ENCODE results near the gene SLC5A6. TPM values are rescaled to one million over a fixed set of nuclear protein-coding genes. Genes with fewer than 3 reads are reported as not detected.
"Not testable (repeated sequence)": the region's sequence is repeated elsewhere in the genome, so short reads cannot be mapped to it uniquely, and the experiment has no call there.

SLC5A6 gene
- total and polyA plus RNA-seq, 7 donors, result 16.8 to 64.2 (median 23.3) TPM

- ATAC-seq (peak in 1 of 4 donors; percentile 31), DNase-seq (no peak)
- Histone ChIP-seq H3K27ac (no peak overlapping the region), H3K4me1 (no peaks in the 10 kb centered on the region), H3K9me3 (no peaks in the 10 kb centered on the region), H3K4me3 (no peak overlapping the region), H3K27me3 (ENCODE audit: insufficient read depth in 3 of 3, low read length in 2 of 3) (no peaks in the 10 kb centered on the region), H3K36me3 (ENCODE audit: insufficient read depth in 1 of 2, low read depth in 1 of 2) (peaks cover 18 to 50% of the 10 kb centered on the region in 2 donors)
- intact Hi-C loops (cut with DNase I), result no loop called here
- TF ChIP-seq CTCF (IDR thresholded peaks at IDR 0.05), result no peak
- 71 to 83% (median 79%) methylated on average over 2 of the region's 2 CpGs for WGBS, 3 donors
Observed at GRCh38 chr2:27199241-27199640, 12.8 kb downstream of the SLC5A6 start.

GRCh38 chr2:27198627-27199026 lies 13.4 kb downstream of the SLC5A6 start:
- H3K9me3 ChIP-seq, result no peaks in the 10 kb centered on the region
- 61 to 77% (median 72%) methylated on average over 2 of the region's 2 CpGs for WGBS, 3 donors
- intact Hi-C loops (cut with DNase I), result no loop called here
- ATAC-seq (peak in 1 of 4 donors; percentile 2), DNase-seq (no peak)
- peaks cover 12 to 44% of the 10 kb centered on the region in 2 donors for H3K36me3 ChIP-seq (ENCODE audit: insufficient read depth in 1 of 2, low read depth in 1 of 2)
- H3K27ac ChIP-seq, result no peak overlapping the region
- H3K4me1 ChIP-seq, result no peaks in the 10 kb centered on the region
- TF ChIP-seq CTCF (IDR thresholded peaks at IDR 0.05), result no peak
- no peaks in the 10 kb centered on the region for H3K27me3 ChIP-seq (ENCODE audit: insufficient read depth in 3 of 3, low read length in 2 of 3)
- H3K4me3 ChIP-seq, result no peak overlapping the region

GRCh38 chr2:27198068-27198467 lies 14.0 kb downstream of the SLC5A6 start:
- H3K36me3 ChIP-seq (ENCODE audit: insufficient read depth in 1 of 2, low read depth in 1 of 2), result peaks cover 9 to 38% of the 10 kb centered on the region in 2 donors
- DNase-seq; H3K4me3 ChIP-seq; H3K4me1 ChIP-seq; H3K9me3 ChIP-seq; H3K27ac ChIP-seq; H3K27me3 ChIP-seq (ENCODE audit: insufficient read depth in 3 of 3, low read length in 2 of 3); ATAC-seq; intact Hi-C loops (cut with DNase I): not testable (repeated sequence)
- 86 to 92% (median 91%) methylated on average over 3 of the region's 3 CpGs for WGBS, 3 donors

GRCh38 chr2:27195799-27196198 lies 16.3 kb downstream of the SLC5A6 start:
- H3K4me1 ChIP-seq; H3K27ac ChIP-seq; DNase-seq; intact Hi-C loops (cut with DNase I); H3K27me3 ChIP-seq (ENCODE audit: insufficient read depth in 3 of 3, low read length in 2 of 3); ATAC-seq; H3K9me3 ChIP-seq; H3K4me3 ChIP-seq: not testable (repeated sequence)
- 63 to 81% (median 75%) methylated on average over 3 of the region's 3 CpGs for WGBS, 3 donors
- H3K36me3 ChIP-seq (ENCODE audit: insufficient read depth in 1 of 2, low read depth in 1 of 2), result peaks cover 3 to 17% of the 10 kb centered on the region in 2 donors

- no peaks in the 10 kb centered on the region for H3K4me1 ChIP-seq
- no peak overlapping the region for H3K27ac ChIP-seq
- intact Hi-C loops (cut with DNase I), result loop anchor here in 1 of 2 donors (5.0 kb wide), 1 partner anchor 97 kb away; no protein-coding TSS in a partner anchor
- H3K36me3 ChIP-seq (ENCODE audit: insufficient read depth in 1 of 2, low read depth in 1 of 2), result peaks cover 3 to 6% of the 10 kb centered on the region in 2 donors
- WGBS, 3 donors, result 74 to 80% (median 76%) methylated on average over 17 of the region's 17 CpGs
- ATAC-seq, result no peak
- no peaks in the 10 kb centered on the region for H3K9me3 ChIP-seq
- no peak overlapping the region for H3K4me3 ChIP-seq
- no peak for DNase-seq
- no peaks in the 10 kb centered on the region for H3K27me3 ChIP-seq (ENCODE audit: insufficient read depth in 3 of 3, low read length in 2 of 3)
- no peak for TF ChIP-seq CTCF (IDR thresholded peaks at IDR 0.05)
Observed at GRCh38 chr2:27194538-27195354, 17.3 kb downstream of the SLC5A6 start.
